HEK293T (cell line): ENCODE data around the gene ZBTB24.

Experiments
- CTCF ChIA-PET: fragments of 350-600 bp; formaldehyde crosslinking; extraction: SDS; loops from one replicate; lab custom pipeline; 2021; ENCODE audit warnings: antibody characterized with exemption, inconsistent platforms; lab: Yijun Ruan, JAX
- POLR2A ChIA-PET: fragments of 350-600 bp; formaldehyde crosslinking; extraction: SDS; loops from one replicate; lab custom pipeline; 2020; ENCODE audit warnings: antibody characterized with exemption, inconsistent platforms; lab: Yijun Ruan, JAX
- DNase-seq: peaks from one replicate; pipeline ENCODE4 v3.0.0; 2012; ENCODE audit warnings: mixed read lengths; ENCODE audit errors: extremely low spot score
- ARNT ChIP-seq: fragments of 450-650 bp; IDR thresholded peaks from 2 replicates; pipeline ENCODE4 v1.6.1; 2017; ENCODE audit warnings: mild to moderate bottlenecking
- BHLHE40 ChIP-seq: fragments of 450-650 bp; IDR thresholded peaks from 2 replicates; pipeline ENCODE4 v1.6.1; 2016; ENCODE audit warnings: mild to moderate bottlenecking, moderate library complexity, borderline replicate concordance
- CTBP1 ChIP-seq: fragments of 450-650 bp; IDR thresholded peaks from 2 replicates; pipeline ENCODE4 v1.6.1; 2016; ENCODE audit warnings: borderline replicate concordance
- ELF4 ChIP-seq: fragments of 450-650 bp; IDR thresholded peaks from 2 replicates; pipeline ENCODE4 v1.6.1; 2017; ENCODE audit warnings: antibody characterized with exemption
- FOXA1 ChIP-seq: fragments of 450-650 bp; IDR thresholded peaks from 2 replicates; pipeline ENCODE4 v1.6.1; 2016; ENCODE audit warnings: mild to moderate bottlenecking
- FOXK2 ChIP-seq: fragments of 450-650 bp; IDR thresholded peaks from 2 replicates; pipeline ENCODE4 v1.6.1; 2016; ENCODE audit warnings: mild to moderate bottlenecking
- FOXM1 ChIP-seq: fragments of 450-650 bp; IDR thresholded peaks from 2 replicates; pipeline ENCODE4 v1.6.1; 2017; ENCODE audit warnings: mild to moderate bottlenecking, borderline replicate concordance
- HDGF ChIP-seq: fragments of 450-650 bp; IDR thresholded peaks from 2 replicates; pipeline ENCODE4 v1.6.1; 2017; ENCODE audit warnings: antibody characterized with exemption, borderline replicate concordance
- L3MBTL2 ChIP-seq: fragments of 450-650 bp; conservative IDR thresholded peaks from 2 replicates; pipeline ENCODE4 v1.6.1; 2016; ENCODE audit warnings: mild to moderate bottlenecking
- LEF1 ChIP-seq: fragments of 450-650 bp; IDR thresholded peaks from 2 replicates; pipeline ENCODE4 v1.6.1; 2017; ENCODE audit warnings: mild to moderate bottlenecking, borderline replicate concordance
- NFRKB ChIP-seq: fragments of 450-650 bp; IDR thresholded peaks from 2 replicates; pipeline ENCODE4 v1.6.1; 2016; ENCODE audit warnings: mild to moderate bottlenecking, moderate library complexity
- PKNOX1 ChIP-seq: fragments of 450-650 bp; IDR thresholded peaks from 2 replicates; pipeline ENCODE4 v1.6.1; 2016
- SP1 ChIP-seq: fragments of 450-650 bp; IDR thresholded peaks from 2 replicates; pipeline ENCODE4 v1.6.1; 2017
- SUZ12 ChIP-seq: fragments of 450-650 bp; IDR thresholded peaks from 2 replicates; pipeline ENCODE4 v1.6.1; 2016; ENCODE audit warnings: mild to moderate bottlenecking
- TARDBP ChIP-seq: fragments of 450-650 bp; IDR thresholded peaks from 2 replicates; pipeline ENCODE4 v1.6.1; 2016
- ZNF384 ChIP-seq: fragments of 450-650 bp; IDR thresholded peaks from 2 replicates; pipeline ENCODE4 v1.6.1; 2016

ZBTB24 gene

DNA sequence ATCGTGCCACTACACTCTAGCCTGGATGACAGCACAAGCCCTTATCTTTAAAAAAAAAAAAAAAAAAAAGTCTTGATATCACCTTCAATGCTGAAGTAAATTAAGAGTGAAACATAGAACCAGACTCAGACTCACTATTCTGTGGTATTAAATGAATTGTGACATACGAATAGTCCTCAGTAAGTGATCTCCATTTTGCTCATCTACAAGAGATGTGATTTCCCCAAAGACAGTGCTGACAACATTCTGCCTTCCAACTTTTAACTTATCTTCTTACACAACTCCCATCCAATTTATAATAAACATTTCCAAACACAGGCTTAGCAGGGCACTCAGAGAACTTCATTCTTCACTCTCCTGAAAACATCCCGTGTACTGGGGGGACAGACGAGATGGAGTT is 8.0 kb downstream of the ZBTB24 start:
- TF ChIP-seq LEF1 (no peak), ARNT (no peak), BHLHE40 (no peak), PKNOX1 (no peak), FOXK2 (no peak), NFRKB (no peak), FOXM1 (no peak), FOXA1 (no peak), TARDBP (no peak), ELF4 (no peak), HDGF (no peak)
- ChIA-PET POLR2A (no interaction called here), CTCF (interaction anchor here (0.7 kb wide), 1 partner anchor 287 kb away, joined by 5 read pairs; no protein-coding TSS in a partner anchor)

GRCh38 chr6:109473120-109473519 is 9.9 kb downstream of the ZBTB24 start:
- no peak for DNase-seq
- ChIA-PET CTCF (no interaction called here), POLR2A (interaction anchor here (1.0 kb wide), 1 partner anchor 378 kb away, joined by 3 read pairs; the partner anchor contains the start of gene SESN1)
- no peak for TF ChIP-seq CTBP1
- TF ChIP-seq ARNT = no peak
- no peak for TF ChIP-seq PKNOX1
- no peak for TF ChIP-seq L3MBTL2
- TF ChIP-seq NFRKB = no peak
- TF ChIP-seq LEF1 = no peak
- no peak for TF ChIP-seq TARDBP
- TF ChIP-seq FOXK2 = no peak
- no peak for TF ChIP-seq ZNF384

More for the DNA sequence above, 8.0 kb downstream of the ZBTB24 start:
- DNase-seq = no peak

GRCh38 chr6:109472132-109472995 is 10.7 kb downstream of the ZBTB24 start:
- no peak for DNase-seq
- no peak for TF ChIP-seq NFRKB
- no peak for TF ChIP-seq PKNOX1
- no peak for TF ChIP-seq TARDBP
- no peak for TF ChIP-seq FOXK2
- no peak for TF ChIP-seq CTBP1
- TF ChIP-seq ZNF384 = no peak
- no peak for TF ChIP-seq FOXA1
- no peak for TF ChIP-seq FOXM1
- no peak for TF ChIP-seq ELF4
- no peak for TF ChIP-seq BHLHE40
- TF ChIP-seq L3MBTL2 = no peak
- no peak for TF ChIP-seq ARNT
- TF ChIP-seq HDGF = no peak
- TF ChIP-seq SP1 = no peak
- ChIA-PET CTCF (no interaction called here), POLR2A (interaction anchor here (1.0 kb wide), 1 partner anchor 378 kb away, joined by 3 read pairs; the partner anchor contains the start of gene SESN1)

DNA sequence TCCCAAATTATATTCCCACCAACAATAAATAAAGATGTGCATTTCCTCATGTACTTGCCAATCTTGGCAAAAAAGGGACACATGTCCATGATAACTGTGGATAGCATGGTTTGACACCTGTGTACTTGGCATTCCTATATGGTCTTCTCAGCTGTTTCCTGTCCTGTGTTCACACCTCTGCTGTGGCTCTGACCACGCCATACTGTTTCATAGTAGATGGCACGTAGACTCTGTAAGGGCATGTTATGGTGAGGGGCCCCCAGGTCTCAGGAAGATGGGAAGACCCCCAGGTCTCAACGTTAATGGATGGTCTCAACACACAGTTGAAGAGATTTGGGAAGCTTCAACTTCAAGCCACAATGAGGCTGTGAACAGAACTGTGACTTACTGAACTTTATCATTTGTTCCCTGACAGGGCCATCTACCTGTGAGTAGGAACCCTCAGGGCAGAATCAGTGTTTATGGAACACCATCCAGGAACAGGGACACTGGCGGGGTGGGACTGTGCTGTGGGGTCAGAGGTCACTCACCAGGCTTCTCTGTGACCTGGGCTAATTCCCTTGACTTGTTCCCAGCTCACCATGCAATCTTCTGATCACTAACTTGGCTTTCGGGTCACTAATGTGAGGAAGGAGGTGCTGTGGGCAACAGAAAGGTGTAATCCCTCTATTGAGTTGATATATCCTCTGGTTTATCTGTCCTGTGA is 11.8 kb downstream of the ZBTB24 start:
- no peak for DNase-seq
- CTCF ChIA-PET = no interaction called here
- TF ChIP-seq CTBP1 (no peak), BHLHE40 (no peak), FOXA1 (no peak), TARDBP (no peak), ELF4 (no peak), SUZ12 (no peak), ZNF384 (no peak), FOXK2 (no peak), SP1 (no peak), ARNT (no peak), FOXM1 (no peak), PKNOX1 (no peak), NFRKB (no peak), L3MBTL2 (no peak), HDGF (no peak), LEF1 (no peak)
- POLR2A ChIA-PET = no interaction called here

DNA sequence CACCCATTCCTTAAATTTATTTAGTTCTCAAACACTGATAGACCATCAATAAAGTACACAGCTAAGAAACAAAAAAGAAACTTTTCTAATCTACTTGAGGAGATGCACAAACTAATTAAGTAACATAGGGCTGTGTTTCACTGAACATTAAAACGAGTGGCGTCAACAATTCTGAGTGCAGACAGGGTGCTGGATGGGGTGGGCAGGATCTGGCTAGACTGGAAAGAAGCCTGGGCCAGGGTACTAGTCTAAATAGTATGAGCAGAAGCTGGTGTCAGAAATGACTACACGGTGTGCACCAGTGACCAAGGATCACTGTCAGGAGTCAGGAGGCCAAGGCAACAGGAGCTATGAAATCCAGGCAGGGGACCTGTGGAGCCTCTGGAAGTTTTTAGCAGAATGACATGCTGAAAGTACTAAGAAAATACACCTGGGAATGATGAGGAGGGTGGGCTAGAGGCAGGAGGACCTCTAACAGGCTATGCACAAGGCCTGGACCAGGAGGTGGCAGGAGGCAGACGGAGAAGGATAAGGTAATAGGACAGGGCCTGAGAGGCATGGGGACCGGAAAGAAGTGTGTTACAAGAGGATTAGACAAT is 13.3 kb downstream of the ZBTB24 start:
- POLR2A ChIA-PET = no interaction called here
- CTCF ChIA-PET = interaction anchor here (0.6 to 0.7 kb wide), 2 partner anchors 22 to 303 kb away, joined by 3 read pairs; no protein-coding TSS in a partner anchor

More for the DNA sequence above, 13.3 kb downstream of the ZBTB24 start:
- DNase-seq = no peak
- TF ChIP-seq LEF1 (no peak), BHLHE40 (no peak), SUZ12 (no peak), FOXK2 (no peak), FOXM1 (no peak), NFRKB (no peak), SP1 (no peak)
